HepG2 (cell line): ENCODE data around the gene ITM2B. TPM values are rescaled to one million over a fixed set of nuclear protein-coding genes. Genes with fewer than 3 reads are reported as not detected.

ENCODE experiments used
- AGO2 ChIP-seq: fragments of 200-400 bp; formaldehyde crosslinking; optimal IDR thresholded peaks from 2 replicates; pipeline ENCODE3; 2017; ENCODE audit warnings: mild to moderate bottlenecking, low read depth, low read length, moderate library complexity
- CBX1 ChIP-seq: IDR thresholded peaks from one replicate; pipeline ENCODE4 v1.6.1; 2016; ENCODE audit warnings: antibody characterized with exemption, low read depth
- DNMT3B ChIP-seq: conservative IDR thresholded peaks from 2 replicates; pipeline ENCODE4 v1.6.1; 2016; ENCODE audit warnings: missing biosample characterization, control low read depth
- ESRRA ChIP-seq: sonication (generic); formaldehyde crosslinking; IDR thresholded peaks from 2 replicates; pipeline ENCODE4 v1.5.1; 2020; ENCODE audit warnings: mild to moderate bottlenecking, low read depth, missing genetic modification reagents
- GTF3A ChIP-seq: sonication (generic); formaldehyde crosslinking; conservative IDR thresholded peaks from 2 replicates; pipeline ENCODE4 v1.4.0; 2020; ENCODE audit warnings: mild to moderate bottlenecking, missing genetic modification reagents
- KDM4B ChIP-seq: sonication (generic); formaldehyde crosslinking; IDR thresholded peaks from 2 replicates; pipeline ENCODE4 v1.4.0; 2020; ENCODE audit warnings: missing genetic modification reagents
- KLF13 ChIP-seq: sonication (generic); formaldehyde crosslinking; IDR thresholded peaks from 2 replicates; pipeline ENCODE4 v1.4.0; 2020; ENCODE audit warnings: mild to moderate bottlenecking, missing genetic modification reagents
- KMT2B ChIP-seq: IDR thresholded peaks from 2 replicates; pipeline ENCODE4 v1.6.1; 2016; ENCODE audit warnings: missing genetic modification reagents, missing compliant biosample characterization
- MTF2 ChIP-seq: sonication (generic); formaldehyde crosslinking; IDR thresholded peaks from 2 replicates; pipeline ENCODE4 v1.5.0; 2020; ENCODE audit warnings: missing genetic modification reagents, borderline replicate concordance
- NCOA5 ChIP-seq: sonication (generic); formaldehyde crosslinking; IDR thresholded peaks from 2 replicates; pipeline ENCODE4 v1.4.0; 2020; ENCODE audit warnings: missing genetic modification reagents
- NFKB2 ChIP-seq: sonication (generic); formaldehyde crosslinking; IDR thresholded peaks from 2 replicates; pipeline ENCODE4 v1.4.0; 2020; ENCODE audit warnings: missing genetic modification reagents, borderline replicate concordance
- NKX3-1 ChIP-seq: sonication (generic); formaldehyde crosslinking; IDR thresholded peaks from 2 replicates; pipeline ENCODE4 v1.5.0; 2020; ENCODE audit warnings: missing genetic modification reagents
- POGZ ChIP-seq: sonication (generic); formaldehyde crosslinking; IDR thresholded peaks from 2 replicates; pipeline ENCODE4 v1.4.0; 2020; ENCODE audit warnings: mild to moderate bottlenecking, missing genetic modification reagents
- SCMH1 ChIP-seq: sonication (generic); formaldehyde crosslinking; IDR thresholded peaks from 2 replicates; pipeline ENCODE4 v1.9.0; 2021; ENCODE audit warnings: missing genetic modification reagents, mild to moderate bottlenecking, borderline replicate concordance
- TEAD2 ChIP-seq: sonication (generic); formaldehyde crosslinking; IDR thresholded peaks from 2 replicates; pipeline ENCODE4 v1.9.0; 2021; ENCODE audit warnings: missing genetic modification reagents
- XBP1 ChIP-seq: sonication (generic); formaldehyde crosslinking; IDR thresholded peaks from 2 replicates; pipeline ENCODE4 v1.5.0; 2020; ENCODE audit warnings: missing genetic modification reagents
- YEATS4 ChIP-seq: sonication (generic); formaldehyde crosslinking; IDR thresholded peaks from 2 replicates; pipeline ENCODE4 v1.4.0; 2020; ENCODE audit warnings: missing genetic modification reagents, borderline replicate concordance
- ZNF10 ChIP-seq: sonication (generic); formaldehyde crosslinking; IDR thresholded peaks from 2 replicates; pipeline ENCODE4 v1.4.0; 2020; ENCODE audit warnings: mild to moderate bottlenecking, low read depth, missing genetic modification reagents, borderline replicate concordance
- ZNF33B ChIP-seq: sonication (generic); formaldehyde crosslinking; IDR thresholded peaks from 2 replicates; pipeline ENCODE4 v1.5.1; 2020; ENCODE audit warnings: mild to moderate bottlenecking, missing genetic modification reagents
- ZNF772 ChIP-seq: sonication (generic); formaldehyde crosslinking; IDR thresholded peaks from 2 replicates; pipeline ENCODE4 v1.5.0; 2020; ENCODE audit warnings: mild to moderate bottlenecking, missing genetic modification reagents
- ZNF839 ChIP-seq: sonication (generic); formaldehyde crosslinking; IDR thresholded peaks from 2 replicates; pipeline ENCODE4 v1.4.0; 2020; ENCODE audit warnings: missing genetic modification reagents, mild to moderate bottlenecking, borderline replicate concordance
- polyA plus RNA-seq, 8 experiments: library from polyadenylated mRNA; depleted of rRNA in 3 of 8; stranded (reverse) in 7 of 8; unstranded in 1 of 8; fragments of >200 nt; fragmentation: Illumina TruSeq in 4 of 8; extraction: Trizol in 4 of 8; gene quantifications; 2 replicates each; pipeline versions ENCODE4 v1.2.1 to v1.2.3, GENCODE V29; 2011 to 2016; ENCODE audit warnings: low read depth in 4 of 8, missing spikeins in 1 of 8, mixed read lengths in 1 of 8; ENCODE audit not compliant: insufficient read depth in 1 of 8
- total RNA-seq, 5 experiments: library from RNA; depleted of rRNA; stranded (reverse); fragments of >200 nt; fragmentation: Illumina TruSeq; extraction: Trizol; gene quantifications; 2 replicates each; pipeline ENCODE4 v1.2.3, GENCODE V29; 2016; ENCODE audit warnings: low read depth in 1 of 5
- TF ChIP-seq, protein P1 (sequence below): IDR thresholded peaks from 2 replicates; pipeline ENCODE4 v1.6.1; 2016; ENCODE audit warnings: missing biosample characterization, missing genetic modification reagents, low read depth
- TF ChIP-seq, protein P2 (sequence below): sonication (generic); formaldehyde crosslinking; IDR thresholded peaks from 2 replicates; pipeline ENCODE4 v1.9.0; 2022; ENCODE audit warnings: low read depth, missing genetic modification reagents
- TF ChIP-seq, protein P3 (sequence below): sonication (generic); formaldehyde crosslinking; IDR thresholded peaks from 2 replicates; pipeline ENCODE4 v1.4.0; 2020; ENCODE audit warnings: missing genetic modification reagents

The ITM2B gene
- total and polyA plus RNA-seq, 2 of the 13 experiments (the other 11 are each of a cell fraction or from before 2014, with no cell fraction given): 158 to 373 TPM

DNA sequence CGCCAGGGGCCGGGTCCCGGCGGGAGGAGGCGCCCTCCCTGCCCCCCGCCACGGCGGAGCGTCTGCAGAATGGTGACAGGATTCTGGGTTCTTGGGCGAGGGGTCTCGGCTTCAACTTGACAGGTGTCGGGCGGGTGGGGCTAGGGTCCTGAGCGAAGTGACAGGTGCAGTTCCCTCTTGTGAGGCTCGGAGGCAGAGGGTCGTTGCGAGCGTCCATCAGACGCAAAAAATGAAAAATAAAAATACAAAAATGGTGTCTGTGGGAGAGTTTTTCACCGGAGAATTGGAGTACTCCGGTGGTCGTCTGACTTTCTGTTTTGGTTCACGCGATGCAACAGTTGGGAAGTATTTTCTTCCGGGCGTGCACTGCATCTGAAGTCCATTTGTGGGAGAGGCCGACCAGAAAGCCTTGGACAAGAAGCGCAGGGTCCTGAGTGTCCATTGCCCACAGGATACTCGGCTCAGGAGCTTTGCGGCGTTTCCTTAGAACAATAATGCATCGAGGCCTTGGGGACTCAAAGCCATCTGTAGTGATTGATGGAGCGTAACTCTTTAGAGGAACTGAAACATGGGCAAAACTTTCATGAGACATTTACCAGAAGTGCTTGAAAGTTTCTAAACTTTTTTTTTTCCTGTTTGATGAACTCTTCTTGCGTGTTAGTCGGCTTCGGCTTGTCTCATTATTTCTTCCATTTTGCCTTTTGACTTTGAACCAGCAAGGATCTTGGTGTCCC lies 71.3 kb downstream of the ITM2B start (continued):
- TF ChIP-seq POGZ: no peak
- TF ChIP-seq, protein P1, sequence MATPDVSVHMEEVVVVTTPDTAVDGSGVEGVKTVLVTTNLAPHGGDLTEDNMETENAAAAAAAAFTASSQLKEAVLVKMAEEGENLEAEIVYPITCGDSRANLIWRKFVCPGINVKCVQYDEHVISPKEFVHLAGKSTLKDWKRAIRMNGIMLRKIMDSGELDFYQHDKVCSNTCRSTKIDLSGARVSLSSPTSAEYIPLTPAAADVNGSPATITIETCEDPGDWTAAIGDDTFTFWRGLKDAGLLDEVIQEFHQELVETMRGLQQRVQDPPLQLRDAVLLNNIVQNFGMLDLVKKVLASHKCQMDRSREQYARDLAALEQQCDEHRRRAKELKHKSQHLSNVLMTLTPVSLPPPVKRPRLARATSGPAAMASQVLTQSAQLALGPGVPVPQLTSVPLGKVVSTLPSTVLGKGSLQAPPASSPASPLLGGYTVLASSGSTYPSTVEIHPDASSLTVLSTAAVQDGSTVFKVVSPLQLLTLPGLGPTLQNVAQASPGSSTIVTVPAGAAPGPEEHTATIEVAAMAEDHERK (CRISPR knock-in tag): no peak
- TF ChIP-seq AGO2: peak; percentile 8
- no peak for TF ChIP-seq DNMT3B (CRISPR knock-in tag)
- TF ChIP-seq NCOA5 (CRISPR knock-in tag): no peak
- TF ChIP-seq, protein P2, sequence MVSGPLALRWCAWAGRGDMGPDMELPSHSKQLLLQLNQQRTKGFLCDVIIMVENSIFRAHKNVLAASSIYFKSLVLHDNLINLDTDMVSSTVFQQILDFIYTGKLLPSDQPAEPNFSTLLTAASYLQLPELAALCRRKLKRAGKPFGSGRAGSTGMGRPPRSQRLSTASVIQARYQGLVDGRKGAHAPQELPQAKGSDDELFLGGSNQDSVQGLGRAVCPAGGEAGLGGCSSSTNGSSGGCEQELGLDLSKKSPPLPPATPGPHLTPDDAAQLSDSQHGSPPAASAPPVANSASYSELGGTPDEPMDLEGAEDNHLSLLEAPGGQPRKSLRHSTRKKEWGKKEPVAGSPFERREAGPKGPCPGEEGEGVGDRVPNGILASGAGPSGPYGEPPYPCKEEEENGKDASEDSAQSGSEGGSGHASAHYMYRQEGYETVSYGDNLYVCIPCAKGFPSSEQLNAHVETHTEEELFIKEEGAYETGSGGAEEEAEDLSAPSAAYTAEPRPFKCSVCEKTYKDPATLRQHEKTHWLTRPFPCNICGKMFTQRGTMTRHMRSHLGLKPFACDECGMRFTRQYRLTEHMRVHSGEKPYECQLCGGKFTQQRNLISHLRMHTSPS (CRISPR knock-in tag): no peak
- no peak for TF ChIP-seq ZNF772 (CRISPR knock-in tag)
- no peak for TF ChIP-seq KLF13 (CRISPR knock-in tag)
- TF ChIP-seq NKX3-1 (CRISPR knock-in tag): no peak
- no peak for TF ChIP-seq ZNF10 (CRISPR knock-in tag)
- no peak for TF ChIP-seq SCMH1 (CRISPR knock-in tag)
- TF ChIP-seq CBX1: no peak
- peak; percentile 39; the same call in 1 of the 2 replicates for TF ChIP-seq KMT2B
- TF ChIP-seq, protein P3, sequence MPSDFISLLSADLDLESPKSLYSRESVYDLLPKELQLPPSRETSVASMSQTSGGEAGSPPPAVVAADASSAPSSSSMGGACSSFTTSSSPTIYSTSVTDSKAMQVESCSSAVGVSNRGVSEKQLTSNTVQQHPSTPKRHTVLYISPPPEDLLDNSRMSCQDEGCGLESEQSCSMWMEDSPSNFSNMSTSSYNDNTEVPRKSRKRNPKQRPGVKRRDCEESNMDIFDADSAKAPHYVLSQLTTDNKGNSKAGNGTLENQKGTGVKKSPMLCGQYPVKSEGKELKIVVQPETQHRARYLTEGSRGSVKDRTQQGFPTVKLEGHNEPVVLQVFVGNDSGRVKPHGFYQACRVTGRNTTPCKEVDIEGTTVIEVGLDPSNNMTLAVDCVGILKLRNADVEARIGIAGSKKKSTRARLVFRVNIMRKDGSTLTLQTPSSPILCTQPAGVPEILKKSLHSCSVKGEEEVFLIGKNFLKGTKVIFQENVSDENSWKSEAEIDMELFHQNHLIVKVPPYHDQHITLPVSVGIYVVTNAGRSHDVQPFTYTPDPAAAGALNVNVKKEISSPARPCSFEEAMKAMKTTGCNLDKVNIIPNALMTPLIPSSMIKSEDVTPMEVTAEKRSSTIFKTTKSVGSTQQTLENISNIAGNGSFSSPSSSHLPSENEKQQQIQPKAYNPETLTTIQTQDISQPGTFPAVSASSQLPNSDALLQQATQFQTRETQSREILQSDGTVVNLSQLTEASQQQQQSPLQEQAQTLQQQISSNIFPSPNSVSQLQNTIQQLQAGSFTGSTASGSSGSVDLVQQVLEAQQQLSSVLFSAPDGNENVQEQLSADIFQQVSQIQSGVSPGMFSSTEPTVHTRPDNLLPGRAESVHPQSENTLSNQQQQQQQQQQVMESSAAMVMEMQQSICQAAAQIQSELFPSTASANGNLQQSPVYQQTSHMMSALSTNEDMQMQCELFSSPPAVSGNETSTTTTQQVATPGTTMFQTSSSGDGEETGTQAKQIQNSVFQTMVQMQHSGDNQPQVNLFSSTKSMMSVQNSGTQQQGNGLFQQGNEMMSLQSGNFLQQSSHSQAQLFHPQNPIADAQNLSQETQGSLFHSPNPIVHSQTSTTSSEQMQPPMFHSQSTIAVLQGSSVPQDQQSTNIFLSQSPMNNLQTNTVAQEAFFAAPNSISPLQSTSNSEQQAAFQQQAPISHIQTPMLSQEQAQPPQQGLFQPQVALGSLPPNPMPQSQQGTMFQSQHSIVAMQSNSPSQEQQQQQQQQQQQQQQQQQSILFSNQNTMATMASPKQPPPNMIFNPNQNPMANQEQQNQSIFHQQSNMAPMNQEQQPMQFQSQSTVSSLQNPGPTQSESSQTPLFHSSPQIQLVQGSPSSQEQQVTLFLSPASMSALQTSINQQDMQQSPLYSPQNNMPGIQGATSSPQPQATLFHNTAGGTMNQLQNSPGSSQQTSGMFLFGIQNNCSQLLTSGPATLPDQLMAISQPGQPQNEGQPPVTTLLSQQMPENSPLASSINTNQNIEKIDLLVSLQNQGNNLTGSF (CRISPR knock-in tag): no peak
- TF ChIP-seq ZNF33B (CRISPR knock-in tag): no peak
- TF ChIP-seq YEATS4: no peak
- TF ChIP-seq KDM4B (CRISPR knock-in tag): no peak
- no peak for TF ChIP-seq NFKB2 (CRISPR knock-in tag)
- TF ChIP-seq XBP1 (CRISPR knock-in tag): no peak
- no peak for TF ChIP-seq TEAD2
- TF ChIP-seq GTF3A: no peak
- no peak for TF ChIP-seq ESRRA (CRISPR knock-in tag)
- no peak for TF ChIP-seq ZNF839 (CRISPR knock-in tag)
- TF ChIP-seq MTF2 (CRISPR knock-in tag): no peak
